Naive thymus-derived CD4-positive, alpha-beta T cell (primary cell): ENCODE results near the gene LILRB4. TPM values are rescaled to one million over a fixed set of nuclear protein-coding genes. Genes with fewer than 3 reads are reported as not detected.

Experiments
- ATAC-seq: fragments of 150-1000 bp; cut with Tn5 transposase; 2 replicates; pipeline ENCODE4 v1.10.0; 2021; ENCODE audit warnings: mild to moderate bottlenecking, moderate library complexity
- CTCF ChIA-PET: fragments of 350-600 bp; sonication (Branson Sonifier 250); formaldehyde crosslinking; loops from one replicate; lab custom pipeline; 2021; ENCODE audit warnings: antibody characterized with exemption; lab: Charles Lee
- POLR2A ChIA-PET: fragments of 350-600 bp; sonication (Branson Sonifier 250); formaldehyde crosslinking; loops from one replicate; lab custom pipeline; 2021; ENCODE audit warnings: antibody characterized with exemption, inconsistent platforms; lab: Charles Lee
- DNase-seq, 9 donors: peaks; one replicate each; pipeline versions ENCODE4 v3.0.0 to v3.0.0-alpha.2; 2020 to 2022; ENCODE audit warnings: mixed read lengths in 1 of 9
- H3K27ac ChIP-seq: one replicate; pipeline ENCODE4 v1.7.0; 2013; ENCODE audit warnings: mild to moderate bottlenecking, low read depth, low read length, moderate library complexity
- H3K27me3 ChIP-seq, 2 donors: one replicate each; pipeline ENCODE4 v1.7.0; 2013; ENCODE audit warnings: low read length in 2 of 2, mild to moderate bottlenecking in 2 of 2, moderate library complexity in 2 of 2; ENCODE audit not compliant: control insufficient read depth in 2 of 2, insufficient read depth in 2 of 2
- H3K36me3 ChIP-seq, 3 experiments: 1 replicate in 2 of 3; 2 replicates in 1 of 3; pipeline ENCODE4 v1.7.0; 2013; ENCODE audit warnings: low read length in 3 of 3, mild to moderate bottlenecking in 3 of 3, moderate library complexity in 1 of 3; ENCODE audit not compliant: insufficient read depth in 3 of 3, control insufficient read depth in 2 of 3
- H3K4me1 ChIP-seq, 2 donors: one replicate each; pipeline ENCODE4 v1.7.0; 2013; ENCODE audit warnings: low read length in 2 of 2, mild to moderate bottlenecking in 2 of 2, moderate library complexity in 1 of 2; ENCODE audit not compliant: control insufficient read depth in 2 of 2, insufficient read depth in 2 of 2
- H3K4me3 ChIP-seq: 2 replicates; pipeline ENCODE4 v1.7.0; 2013; ENCODE audit warnings: mild to moderate bottlenecking, low read length
- H3K9me3 ChIP-seq, 3 experiments: 1 replicate in 2 of 3; 2 replicates in 1 of 3; pipeline ENCODE4 v1.7.0; 2013; ENCODE audit warnings: low read length in 3 of 3; ENCODE audit not compliant: control insufficient read depth in 2 of 3
- H3K27ac Mint-ChIP-seq, 9 donors: one replicate each; pipeline ENCODE4 v1.8.0; 2020 to 2022; ENCODE audit warnings: mixed read lengths in 9 of 9, mild to moderate bottlenecking in 8 of 9, moderate library complexity in 5 of 9, inconsistent platforms in 2 of 9
- H3K27me3 Mint-ChIP-seq, 5 donors: one replicate each; pipeline ENCODE4 v1.8.0; 2021 to 2022; ENCODE audit warnings: mixed read lengths in 5 of 5, mild to moderate bottlenecking in 1 of 5
- H3K36me3 Mint-ChIP-seq, 5 donors: one replicate each; pipeline ENCODE4 v1.8.0; 2020 to 2022; ENCODE audit warnings: mixed read lengths in 5 of 5, mild to moderate bottlenecking in 3 of 5, inconsistent platforms in 1 of 5
- H3K4me1 Mint-ChIP-seq, 7 donors: one replicate each; pipeline ENCODE4 v1.8.0; 2020 to 2022; ENCODE audit warnings: mixed read lengths in 7 of 7, mild to moderate bottlenecking in 3 of 7, inconsistent platforms in 1 of 7
- H3K4me3 Mint-ChIP-seq, 10 donors: one replicate each; pipeline ENCODE4 v1.8.0; 2020 to 2022; ENCODE audit warnings: mild to moderate bottlenecking in 10 of 10, mixed read lengths in 10 of 10, moderate library complexity in 6 of 10, inconsistent platforms in 2 of 10
- H3K9me3 Mint-ChIP-seq, 11 donors: one replicate each; pipeline ENCODE4 v1.8.0; 2020 to 2022; ENCODE audit warnings: mixed read lengths in 11 of 11, mild to moderate bottlenecking in 4 of 11, inconsistent platforms in 1 of 11, moderate library complexity in 1 of 11
- intact Hi-C, 2 donors: fragments of 100-400 bp; cut with micrococcal nuclease; formaldehyde crosslinking; loops; one replicate each; pipeline ENCODE4 v1.15.1; 2023
- polyA plus RNA-seq, 2 donors: library from polyadenylated mRNA; unstranded; fragments of 300-500 nt; fragmentation: Illumina TruSeq; gene quantifications; one replicate each; pipeline ENCODE4 v1.2.3, GENCODE V29; 2021
- total RNA-seq, 6 experiments: library from RNA in 5 of 6; stranded (reverse) in 5 of 6; gene quantifications; 1 replicate in 5 of 6; 2 replicates in 1 of 6; pipeline ENCODE4 v1.2.3 and lab custom pipeline; 2021 to 2026

The LILRB4 gene
- total RNA-seq, result 10 to 100 TPM in 1 of 5 experiments, 1 to 10 TPM in 3, under 1 TPM in 1; 0.15 to 20.2 (median 2.5) TPM
- not detected for polyA plus RNA-seq
- total RNA-seq (lab: John Stamatoyannopoulos, UW), result not detected

DNA sequence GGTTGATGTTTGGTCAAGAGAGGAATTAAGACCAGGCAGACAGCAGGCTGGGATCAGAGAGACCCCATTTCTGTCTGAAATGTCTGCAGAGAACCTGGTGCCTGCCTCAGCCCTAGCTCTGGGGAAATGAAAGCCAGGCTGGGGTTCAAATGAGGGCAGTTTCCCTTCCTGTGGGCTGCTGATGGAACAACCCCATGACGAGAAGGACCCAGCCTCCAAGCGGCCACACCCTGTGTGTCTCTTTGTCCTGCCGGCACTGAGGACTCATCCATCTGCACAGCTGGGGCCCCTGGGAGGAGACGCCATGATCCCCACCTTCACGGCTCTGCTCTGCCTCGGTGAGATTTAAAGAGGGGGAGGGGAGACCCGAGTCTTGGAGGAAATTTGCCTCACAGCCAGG, at the start of gene LILRB4:
LILRB4 (plus strand) TSS at position 256 of the 400 bp plus-strand sequence; CDS start at position 305, 49 bp downstream.
- Histone ChIP-seq H3K9me3 (peaks cover 0 to 5% (median 0%) of the 10 kb centered on the region in 3 experiments), H3K4me1 (no peaks in the 10 kb centered on the region), H3K27ac (no peak within 1 kb of the TSS), H3K36me3 (no peaks in the 10 kb centered on the region), H3K4me3 (no peak within 1 kb of the TSS), H3K27me3 (peaks cover 0 to 5% of the 10 kb centered on the region in 2 donors)
- POLR2A ChIA-PET, result no interaction called here
- H3K9me3 Mint-ChIP-seq, result peaks cover 0 to 10% (median 3%) of the 10 kb centered on the region in 11 donors
- peaks cover 0 to 9% (median 0%) of the 10 kb centered on the region in 5 donors for H3K36me3 Mint-ChIP-seq
- peak; percentile 85 for ATAC-seq
- CTCF ChIA-PET, result no interaction called here
- peaks cover 0 to 41% (median 34%) of the 10 kb centered on the region in 5 donors for H3K27me3 Mint-ChIP-seq
- no peak within 1 kb of the TSS for H3K27ac Mint-ChIP-seq
- H3K4me3 Mint-ChIP-seq, result no peak within 1 kb of the TSS
- DNase-seq, result no peak
- intact Hi-C loops, result no loop called here
- H3K4me1 Mint-ChIP-seq, result peaks cover 0 to 3% (median 0%) of the 10 kb centered on the region in 7 donors

DNA sequence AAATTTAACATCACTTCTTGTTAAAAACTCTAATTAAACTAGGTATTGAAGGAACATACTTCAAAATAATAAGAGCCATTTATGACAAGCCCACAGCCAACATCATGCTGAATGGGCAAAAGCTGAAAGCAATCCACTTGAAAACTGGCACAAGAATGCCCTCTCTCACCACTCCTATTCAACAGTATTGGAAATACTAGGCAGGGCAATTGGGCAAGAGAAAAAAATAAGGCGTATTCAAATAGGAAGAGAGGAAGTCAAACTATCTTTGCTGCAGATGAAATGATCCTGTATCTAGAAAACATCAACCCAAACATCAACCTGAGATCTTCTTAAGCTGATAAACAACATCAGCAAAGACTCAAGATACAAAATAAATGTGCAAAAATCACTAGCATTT, 48.1 kb upstream of the LILRB4 start:
- Mint-ChIP-seq H3K4me3 (no peak overlapping the region), H3K27ac (no peak overlapping the region), H3K9me3 (peaks cover 0 to 42% (median 12%) of the 10 kb centered on the region in 11 donors), H3K27me3 (peaks cover 6 to 16% (median 10%) of the 10 kb centered on the region in 5 donors), H3K36me3 (peaks cover 0 to under 1% (median 0%) of the 10 kb centered on the region in 5 donors), H3K4me1 (peaks cover 0 to 5% (median 0%) of the 10 kb centered on the region in 7 donors)
- no peak overlapping the region for H3K27ac ChIP-seq
- intact Hi-C loops, result no loop called here
- no peaks in the 10 kb centered on the region for H3K4me1 ChIP-seq
- no peak overlapping the region for H3K4me3 ChIP-seq
- H3K27me3 ChIP-seq, result no peaks in the 10 kb centered on the region
- no peaks in the 10 kb centered on the region for H3K9me3 ChIP-seq
- ATAC-seq (no peak), DNase-seq (no peak)
- H3K36me3 ChIP-seq, result no peaks in the 10 kb centered on the region
- ChIA-PET CTCF (no interaction called here), POLR2A (no interaction called here)

DNA sequence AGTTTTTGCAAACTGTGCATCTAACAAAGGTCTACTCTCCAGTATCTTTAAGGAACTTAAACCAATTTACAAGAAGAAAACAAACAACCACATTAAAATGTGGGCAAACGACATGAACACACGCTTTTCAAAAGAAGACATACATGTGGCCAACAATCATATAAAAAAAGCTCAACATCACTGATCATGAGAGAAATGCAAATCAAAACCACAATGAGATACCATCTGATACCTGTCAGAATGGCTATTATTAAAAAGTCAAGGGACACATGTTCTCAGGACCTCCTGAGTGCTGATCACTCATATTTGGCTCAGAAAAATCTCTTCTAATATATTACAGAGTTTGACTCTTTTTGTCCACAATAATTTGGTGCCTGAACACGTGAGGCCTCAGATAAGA, 46.7 kb upstream of the LILRB4 start:
- Mint-ChIP-seq H3K9me3 (peaks cover 0 to 39% (median 9%) of the 10 kb centered on the region in 11 donors), H3K36me3 (no peaks in the 10 kb centered on the region), H3K27me3 (peaks cover 0 to 16% (median 10%) of the 10 kb centered on the region in 5 donors), H3K4me1 (peaks cover 0 to 5% (median 0%) of the 10 kb centered on the region in 7 donors), H3K4me3 (no peak overlapping the region), H3K27ac (no peak overlapping the region)
- Histone ChIP-seq H3K36me3 (no peaks in the 10 kb centered on the region), H3K9me3 (no peaks in the 10 kb centered on the region), H3K4me3 (no peak overlapping the region), H3K27me3 (no peaks in the 10 kb centered on the region), H3K27ac (no peak overlapping the region), H3K4me1 (no peaks in the 10 kb centered on the region)
- CTCF ChIA-PET, result no interaction called here
- no peak for DNase-seq
- no peak for ATAC-seq
- POLR2A ChIA-PET, result no interaction called here
- intact Hi-C loops, result no loop called here

DNA sequence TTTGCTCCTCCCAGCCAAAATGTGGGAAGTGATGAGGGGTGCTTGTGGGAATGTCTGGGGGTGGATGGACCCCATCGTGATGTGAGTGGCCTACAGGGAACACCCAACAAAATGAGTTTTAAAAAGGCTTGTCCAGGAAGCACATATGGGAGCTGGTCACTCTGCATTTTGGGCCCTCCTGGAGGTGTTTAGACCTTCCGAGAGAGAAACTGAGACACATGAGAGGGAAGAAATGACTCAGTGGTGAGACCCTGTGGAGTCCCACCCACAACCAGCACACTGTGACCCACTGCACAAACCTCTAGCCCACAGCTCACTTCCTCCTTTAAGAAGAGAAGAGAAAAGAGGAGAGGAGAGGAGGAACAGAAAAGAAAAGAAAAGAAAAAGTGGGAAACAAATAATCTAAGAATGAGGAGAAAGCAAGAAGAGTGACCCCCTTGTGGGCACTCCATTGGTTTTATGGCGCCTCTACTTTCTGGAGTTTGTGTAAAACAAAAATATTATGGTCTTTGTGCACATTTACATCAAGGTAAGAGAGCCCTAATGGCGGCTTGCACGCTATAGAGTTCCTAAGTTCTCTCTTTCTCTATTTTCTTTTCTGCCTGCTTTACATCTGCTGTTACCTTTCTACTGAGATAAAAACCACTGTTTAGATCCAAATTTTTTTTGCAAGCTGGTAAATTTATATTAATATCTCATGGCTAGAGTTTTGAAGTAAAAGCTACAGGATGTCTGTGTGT, 45.8 kb upstream of the LILRB4 start:
- no peaks in the 10 kb centered on the region for H3K27me3 ChIP-seq
- H3K36me3 ChIP-seq, result no peaks in the 10 kb centered on the region
- H3K9me3 ChIP-seq, result no peaks in the 10 kb centered on the region
- Mint-ChIP-seq H3K4me1 (peaks cover 0 to 5% (median 0%) of the 10 kb centered on the region in 7 donors), H3K27me3 (peaks cover 0 to 21% (median 10%) of the 10 kb centered on the region in 5 donors), H3K27ac (peak overlapping the region in 1 of 9 donors; percentile 42), H3K4me3 (peak overlapping the region in 1 of 10 donors; percentile 62), H3K36me3 (no peaks in the 10 kb centered on the region), H3K9me3 (peaks cover 0 to 32% (median 9%) of the 10 kb centered on the region in 11 donors)
- ATAC-seq (no peak), DNase-seq (no peak)
- POLR2A ChIA-PET, result no interaction called here
- no peak overlapping the region for H3K27ac ChIP-seq
- CTCF ChIA-PET, result no interaction called here
- intact Hi-C loops, result no loop called here
- no peaks in the 10 kb centered on the region for H3K4me1 ChIP-seq
- H3K4me3 ChIP-seq, result no peak overlapping the region

DNA sequence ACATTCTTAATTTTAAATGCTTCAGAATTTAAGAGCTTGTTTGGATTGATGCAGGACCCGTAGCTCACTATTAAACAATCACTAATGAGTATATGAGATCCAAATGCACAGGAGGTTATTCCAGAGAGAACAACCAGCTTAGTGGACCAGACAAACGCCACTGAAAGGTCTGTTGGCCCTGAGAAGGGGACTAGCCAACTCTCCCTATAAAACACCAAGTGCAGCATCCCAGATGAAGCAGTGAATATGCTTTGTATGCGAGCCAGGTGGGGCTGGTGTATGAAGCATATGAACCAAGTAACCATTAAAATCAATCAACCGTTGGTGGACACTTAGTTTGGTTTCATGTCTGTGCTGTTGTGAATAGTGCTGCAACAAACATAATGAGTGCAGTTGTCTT, 42.3 kb upstream of the LILRB4 start:
- no peak overlapping the region for H3K4me3 ChIP-seq
- H3K9me3 ChIP-seq, result no peaks in the 10 kb centered on the region
- Mint-ChIP-seq H3K9me3 (peaks cover 0 to 15% (median 0%) of the 10 kb centered on the region in 11 donors), H3K27ac (no peak overlapping the region), H3K4me3 (no peak overlapping the region), H3K27me3 (peaks cover 5 to 23% (median 11%) of the 10 kb centered on the region in 5 donors), H3K36me3 (no peaks in the 10 kb centered on the region), H3K4me1 (peaks cover 0 to 13% (median 0%) of the 10 kb centered on the region in 7 donors)
- H3K27me3 ChIP-seq, result no peaks in the 10 kb centered on the region
- no peak for ATAC-seq
- intact Hi-C loops, result no loop called here
- no peak overlapping the region for H3K27ac ChIP-seq
- H3K4me1 ChIP-seq, result no peaks in the 10 kb centered on the region
- ChIA-PET CTCF (no interaction called here), POLR2A (no interaction called here)
- H3K36me3 ChIP-seq, result no peaks in the 10 kb centered on the region
- no peak for DNase-seq

DNA sequence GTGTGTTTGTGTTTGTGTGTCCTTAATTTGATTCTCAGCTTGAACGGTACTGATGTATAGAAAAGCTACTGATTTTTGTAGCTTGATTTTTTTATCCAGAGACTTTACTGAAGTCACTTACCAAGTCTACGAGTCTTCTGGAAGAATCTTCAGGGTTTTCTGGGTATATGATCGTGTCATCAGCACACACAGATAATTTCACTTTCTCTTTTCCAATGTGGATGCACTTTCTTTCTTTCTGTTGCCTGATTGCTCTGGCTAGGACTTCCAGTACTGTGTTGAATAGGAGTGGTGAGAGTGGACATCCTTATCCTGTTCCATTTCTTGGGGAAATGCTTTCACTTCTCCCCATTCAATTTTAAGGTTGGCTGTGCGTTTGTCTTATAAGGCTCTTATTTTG, 40.4 kb upstream of the LILRB4 start:
- H3K27me3 ChIP-seq, result no peaks in the 10 kb centered on the region
- ChIA-PET CTCF (no interaction called here), POLR2A (no interaction called here)
- no peaks in the 10 kb centered on the region for H3K36me3 ChIP-seq
- no peaks in the 10 kb centered on the region for H3K4me1 ChIP-seq
- Mint-ChIP-seq H3K27me3 (peaks cover 16 to 25% (median 20%) of the 10 kb centered on the region in 5 donors), H3K4me1 (peaks cover 0 to 16% (median 0%) of the 10 kb centered on the region in 7 donors), H3K4me3 (peak overlapping the region in 1 of 10 donors; percentile 33), H3K9me3 (peaks cover 0 to 9% (median under 1%) of the 10 kb centered on the region in 11 donors), H3K27ac (no peak overlapping the region), H3K36me3 (peaks cover 0 to 4% (median 0%) of the 10 kb centered on the region in 5 donors)
- intact Hi-C loops, result no loop called here
- H3K9me3 ChIP-seq, result no peaks in the 10 kb centered on the region
- ATAC-seq (no peak), DNase-seq (no peak)
- no peak overlapping the region for H3K4me3 ChIP-seq
- H3K27ac ChIP-seq, result no peak overlapping the region
